NCI-H526 treated with DMSO at 0.1 percent for 48 hours (cell line): ENCODE results near the gene CXCL6.

Source experiments
- DNase-seq: peaks from one replicate; lab custom pipeline; 2025; lab: John Stamatoyannopoulos, UW

Gene CXCL6

DNA sequence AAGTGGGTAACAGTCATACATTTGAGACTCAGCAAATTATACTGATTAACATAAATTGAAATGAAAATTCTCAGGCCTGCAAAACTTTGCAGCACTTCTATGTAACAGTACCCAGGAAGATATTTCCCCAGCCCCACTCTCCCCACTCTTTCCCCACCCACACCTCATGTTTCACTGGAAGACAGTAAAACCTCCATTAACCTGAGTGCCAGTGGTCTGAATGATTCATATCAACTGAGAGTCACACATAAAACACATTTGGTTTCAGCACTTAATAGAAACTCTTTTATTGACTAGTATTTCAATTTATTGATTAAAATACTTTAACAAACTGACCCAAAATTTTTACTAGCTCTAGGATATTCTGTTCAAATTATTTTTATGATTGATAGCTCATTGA lies 6.9 kb downstream of the CXCL6 start:
- no peak for DNase-seq

- no peak for DNase-seq
Observed at GRCh38 chr4:73844345-73844744, 7.9 kb downstream of the CXCL6 start.

- no peak for DNase-seq
Observed at GRCh38 chr4:73844806-73845205, 8.3 kb downstream of the CXCL6 start.

GRCh38 chr4:73847526-73848182 lies 11.2 kb downstream of the CXCL6 start:
- no peak for DNase-seq

DNA sequence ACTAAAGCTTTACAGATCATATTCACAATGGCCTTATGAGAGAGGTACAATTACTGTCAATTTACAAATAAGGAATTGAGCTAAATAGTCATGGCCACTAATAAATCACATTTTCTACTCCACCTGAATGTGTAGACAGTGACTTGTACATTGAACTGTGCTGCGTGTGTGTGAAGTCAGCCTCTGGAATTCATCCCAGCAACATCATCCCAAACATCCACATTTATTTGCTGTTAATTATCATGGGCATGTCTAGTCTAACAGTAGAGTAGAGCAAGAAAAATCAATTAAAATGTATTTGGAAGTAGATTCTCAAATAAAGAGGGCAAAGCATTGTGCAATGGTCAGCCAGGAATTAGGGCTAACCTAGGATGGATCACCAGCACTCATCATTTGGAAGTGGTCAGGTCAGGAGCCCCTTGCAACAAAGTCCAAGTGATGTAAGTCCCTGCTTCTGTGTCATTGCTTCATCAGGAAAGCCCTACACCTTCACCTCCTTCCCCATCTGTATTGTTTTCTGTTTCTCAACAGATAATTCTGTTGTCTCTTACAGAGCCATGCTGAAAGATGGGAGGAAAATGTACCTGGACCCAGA lies 11.8 kb downstream of the CXCL6 start:
- no peak for DNase-seq

DNA sequence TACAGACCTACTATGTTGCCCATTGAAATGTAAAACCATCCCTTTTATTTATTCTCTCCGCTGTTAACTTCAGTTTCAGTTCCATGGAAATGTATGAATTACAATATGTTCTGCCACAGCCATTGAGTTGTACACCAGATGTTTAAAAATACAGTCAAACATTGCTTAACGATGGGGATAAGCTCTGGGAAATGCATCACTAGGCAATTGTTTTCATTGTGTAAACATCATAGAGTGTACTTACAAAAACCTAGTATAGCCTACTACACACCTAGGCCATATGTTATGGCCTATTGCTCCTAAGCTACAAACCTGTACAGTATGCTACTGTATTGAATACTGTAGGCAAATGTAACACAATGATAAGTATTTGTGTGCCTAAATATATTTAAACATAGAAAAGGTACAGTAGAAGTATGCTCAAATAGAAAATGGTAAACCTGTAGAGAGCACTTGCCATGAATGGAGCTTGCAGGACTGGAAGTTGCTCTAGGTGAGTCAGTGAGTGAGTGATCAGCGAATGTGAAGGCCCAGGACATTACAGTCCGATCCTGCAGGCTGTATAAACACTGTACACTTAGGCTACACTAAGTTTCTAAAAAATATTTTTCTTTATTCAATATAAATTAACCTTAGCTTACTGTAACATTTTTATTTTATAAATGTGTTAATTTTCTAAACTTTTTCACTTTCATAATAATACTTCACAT lies 13.9 kb downstream of the CXCL6 start:
- no peak for DNase-seq

DNA sequence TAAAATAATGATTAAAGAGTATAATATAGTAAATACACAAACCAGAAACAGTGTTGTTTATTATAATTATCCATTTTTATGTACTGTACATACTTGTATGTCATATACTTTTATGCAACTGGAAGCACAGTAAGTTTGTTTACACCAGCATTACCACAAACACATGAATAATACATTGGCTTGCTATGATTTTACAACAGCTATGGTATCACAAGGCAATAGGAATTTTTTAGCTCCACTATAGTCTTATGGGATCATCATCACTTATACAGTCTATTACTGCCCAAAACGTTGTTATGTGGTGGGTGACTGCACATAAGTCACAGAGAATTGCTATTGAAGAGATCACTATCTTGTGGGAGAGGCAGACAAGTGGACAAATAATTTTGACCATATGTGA lies 14.8 kb downstream of the CXCL6 start:
- DNase-seq = no peak

GRCh38 chr4:73852771-73853170 lies 16.3 kb downstream of the CXCL6 start:
- DNase-seq = no peak

DNA sequence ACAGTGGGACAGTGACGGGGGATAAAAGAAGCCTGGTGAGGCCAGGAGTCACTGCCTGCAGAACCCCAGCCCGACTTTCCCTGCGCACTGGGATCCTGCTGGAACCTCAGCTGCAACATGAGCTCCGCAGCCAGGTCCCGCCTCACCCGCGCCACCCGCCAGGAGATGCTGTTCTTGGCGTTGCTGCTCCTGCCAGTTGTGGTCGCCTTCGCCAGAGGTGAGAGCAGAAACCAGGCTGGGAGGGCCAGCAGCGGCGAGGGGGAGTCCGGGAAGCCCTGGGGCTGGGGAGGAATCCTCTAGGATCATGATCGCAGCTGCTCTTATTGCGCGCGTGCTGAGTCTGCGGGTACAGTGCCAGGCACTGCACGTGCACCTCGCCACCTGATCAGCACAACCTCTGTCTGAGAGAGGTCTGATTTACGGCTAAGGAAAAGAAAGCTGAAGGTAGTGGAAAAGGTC lies 16.8 kb downstream of the CXCL6 start, which contains the start of gene PF4V1:
TSS of gene PF4V1 (plus strand) at position 51 of the 459 bp plus-strand sequence. CDS start at position 118, 67 bp downstream.
- DNase-seq = no peak

- DNase-seq = no peak
Observed at GRCh38 chr4:73853718-73854473, 17.4 kb downstream of the CXCL6 start.

DNA sequence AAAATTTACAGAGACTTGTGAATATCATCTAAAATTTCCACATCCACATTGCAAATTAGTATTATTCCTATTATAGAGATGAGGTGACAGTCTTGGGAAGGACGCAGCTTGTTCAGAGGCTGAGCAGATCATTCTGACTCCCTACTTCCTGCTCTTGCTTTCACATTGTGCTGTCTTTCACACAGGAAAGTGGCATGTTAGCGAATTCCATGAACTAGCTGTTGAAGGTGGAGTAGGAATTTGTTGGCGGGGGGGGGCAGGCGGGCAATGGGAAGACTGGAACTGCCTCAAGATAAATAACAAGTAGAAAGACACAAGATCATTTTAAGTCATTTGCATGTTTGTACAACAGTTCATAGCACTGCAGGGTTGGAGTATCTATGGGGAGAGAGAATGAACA lies 18.9 kb downstream of the CXCL6 start:
- DNase-seq = no peak

DNA sequence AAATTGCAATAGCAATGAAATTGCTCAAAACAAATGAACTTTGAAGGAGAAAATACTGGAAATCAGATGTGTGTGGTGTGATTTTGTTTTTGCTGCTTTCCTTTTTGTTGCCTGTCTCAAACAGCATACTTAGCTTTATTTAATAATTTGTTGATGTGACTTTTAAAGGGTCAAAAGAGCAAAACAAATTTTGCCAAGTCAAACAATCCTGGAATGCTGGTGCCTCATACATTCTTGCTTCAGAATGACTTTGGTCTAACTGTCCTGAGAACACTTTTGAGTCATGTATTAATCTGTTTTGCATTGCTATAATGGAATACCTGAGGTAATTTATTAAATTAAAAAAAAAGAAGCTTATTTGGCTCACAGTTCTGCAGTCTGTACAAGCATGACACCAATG lies 20.0 kb downstream of the CXCL6 start:
- DNase-seq = no peak

- no peak for DNase-seq
Observed at GRCh38 chr4:73859614-73860088, 23.2 kb downstream of the CXCL6 start.

- DNase-seq = no peak
Observed at GRCh38 chr4:73860181-73860580, 23.7 kb downstream of the CXCL6 start.

GRCh38 chr4:73860917-73861316 lies 24.4 kb downstream of the CXCL6 start:
- DNase-seq = no peak

DNA sequence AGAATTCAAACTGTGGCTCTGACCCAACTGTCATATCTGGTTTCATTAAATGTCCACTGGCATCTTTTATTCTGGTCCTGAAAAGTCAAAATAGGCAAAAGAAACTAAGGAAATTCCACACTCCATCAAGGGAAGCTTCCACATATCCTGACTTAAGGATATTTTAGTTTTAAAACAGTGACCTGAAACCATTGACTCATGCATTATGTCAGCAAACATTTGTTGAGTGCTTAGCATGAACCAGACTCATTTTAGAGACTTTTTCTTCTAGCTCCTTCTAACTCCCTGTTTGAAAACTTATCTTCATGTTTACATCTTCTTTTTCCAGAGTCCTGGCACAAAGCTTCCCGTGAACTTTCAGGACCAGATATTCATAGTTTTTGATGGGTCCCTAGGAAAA lies 25.8 kb downstream of the CXCL6 start:
- DNase-seq = no peak

DNA sequence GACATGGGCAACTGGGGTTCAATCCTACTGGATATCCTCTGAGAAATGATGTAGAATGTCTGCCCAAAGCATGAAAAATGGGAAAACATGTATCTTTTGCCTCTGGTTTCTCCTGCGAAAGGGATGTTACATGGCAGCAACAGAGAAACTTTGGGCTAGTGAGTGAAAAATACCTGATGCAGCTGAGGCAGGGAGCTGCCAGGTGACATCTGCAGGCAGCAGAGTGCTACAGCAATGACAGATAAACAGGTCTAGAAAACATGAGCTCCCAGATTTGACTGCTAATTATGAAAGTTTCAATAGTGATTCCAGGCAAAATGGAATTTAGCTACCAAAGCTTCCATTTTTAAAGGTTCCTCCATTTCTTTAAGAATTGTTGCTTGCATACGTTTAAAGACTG lies 27.9 kb downstream of the CXCL6 start:
- DNase-seq = peak; percentile 4

DNA sequence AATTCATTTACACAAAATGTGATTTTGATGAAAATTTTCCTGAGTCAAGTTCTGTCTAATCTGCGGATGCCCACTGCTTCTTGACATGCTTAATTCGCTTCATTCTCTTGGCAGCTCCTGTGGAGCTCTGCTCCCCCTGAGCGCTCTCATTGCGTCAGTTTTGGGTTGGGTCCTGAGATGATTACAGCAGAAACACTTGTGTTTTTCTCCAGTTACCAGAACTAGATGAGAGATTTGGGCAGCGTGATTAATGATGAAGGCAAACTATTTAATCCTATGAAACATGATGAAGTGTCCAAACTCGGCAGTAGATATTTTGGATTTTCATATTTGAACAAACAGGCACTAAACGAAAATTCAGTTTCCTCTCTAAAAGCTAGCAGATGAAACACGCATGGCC lies 28.5 kb downstream of the CXCL6 start:
- DNase-seq = no peak

GRCh38 chr4:73865431-73866096 lies 29.1 kb downstream of the CXCL6 start:
- DNase-seq = no peak

GRCh38 chr4:73866246-73866645 lies 29.8 kb downstream of the CXCL6 start:
- no peak for DNase-seq

DNA sequence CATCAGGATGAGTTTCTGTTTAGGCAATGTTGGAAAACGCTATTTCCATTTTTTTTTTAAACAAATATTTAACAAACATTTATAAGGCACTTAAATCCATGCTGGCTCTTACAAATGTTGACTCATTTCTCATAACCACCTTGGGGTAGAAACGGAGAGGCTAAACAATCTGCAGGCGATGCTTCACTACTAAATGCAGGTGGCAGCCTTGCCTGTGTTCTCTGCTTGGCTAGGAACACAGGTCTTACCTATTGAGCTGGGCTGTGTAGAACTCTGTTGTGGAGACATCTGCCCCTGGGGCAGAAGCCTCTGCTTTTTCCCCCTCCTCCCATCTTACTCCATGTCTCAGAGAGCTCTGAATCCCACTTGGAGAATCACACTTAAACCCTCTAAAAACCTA lies 31.3 kb downstream of the CXCL6 start:
- DNase-seq = no peak
